Body of pancreas (tissue), 4 donors: ENCODE data around the gene NKAP. TPM values are rescaled to one million over a fixed set of nuclear protein-coding genes. Genes with fewer than 3 reads are reported as not detected.
"Not testable (repeated sequence)": the region's sequence is repeated elsewhere in the genome, so short reads cannot be mapped to it uniquely, and the experiment has no call there.

Source experiments
- ATAC-seq: fragments of 150-250 bp; one replicate; pipeline ENCODE4 v1.9.1; 2016
- DNase-seq, 4 donors: peaks; one replicate each; pipeline ENCODE4 v3.0.0-alpha.2; 2019
- H3K27ac ChIP-seq, 4 donors: fragments of 200-600 bp; sonication (generic); 1 replicate in 3 of 4; 2 replicates in 1 of 4; pipeline versions ENCODE4 v1.5.1 to v1.6.1; 2016 to 2019; ENCODE audit warnings: mild to moderate bottlenecking in 1 of 4, mixed read lengths in 1 of 4, moderate library complexity in 1 of 4
- H3K27me3 ChIP-seq, 2 donors: fragments of 200-600 bp; sonication (generic); one replicate each; pipeline ENCODE4 v1.6.0; 2016; ENCODE audit warnings: mild to moderate bottlenecking in 1 of 2
- H3K36me3 ChIP-seq, 2 donors: fragments of 200-600 bp; sonication (generic); replicated peaks in 1 of 2; 2 replicates each; pipeline ENCODE4 v1.5.1; 2016; ENCODE audit warnings: low read depth in 2 of 2; ENCODE audit not compliant: insufficient read depth in 1 of 2
- H3K4me1 ChIP-seq: fragments of 200-600 bp; sonication (generic); one replicate; pipeline ENCODE4 v1.6.0; 2016
- H3K4me3 ChIP-seq, 2 donors: fragments of 200-600 bp; sonication (generic); 1 replicate in 1 of 2; 2 replicates in 1 of 2; pipeline ENCODE4 v1.5.1; 2016 to 2019
- H3K9me3 ChIP-seq, 3 donors: fragments of 200-600 bp; sonication (generic); 1 replicate in 2 of 3; 2 replicates in 1 of 3; pipeline ENCODE4 v1.5.1; 2016
- POLR2A ChIP-seq, 3 donors: fragments of 450-650 bp; IDR thresholded peaks; one replicate each; pipeline ENCODE4 v1.6.1; 2016; ENCODE audit warnings: antibody characterized with exemption in 3 of 3, mild to moderate bottlenecking in 2 of 3
- WGBS, 2 donors: methylation state at CpG; one replicate each; pipeline ENCODE4 v1.1.5; 2017; 5-methylcytosine and 5-hydroxymethylcytosine counted together
- intact Hi-C: fragments of 100-400 bp; cut with DNase I; formaldehyde crosslinking; loops from one replicate; pipeline ENCODE4 v1.15.1; 2023
- total RNA-seq, 2 donors: library from RNA; depleted of rRNA; stranded (reverse); fragments of >200 nt; gene quantifications; one replicate each; pipeline ENCODE4 v1.1.0, GENCODE V29; 2016
- TF ChIP-seq, protein P1 (sequence below), 7 experiments: fragments of 450-650 bp in 4 of 7; fragments of 200-600 bp in 3 of 7; sonication (generic) in 3 of 7; IDR thresholded peaks; one replicate each; pipeline ENCODE4 v1.5.1; 2016 to 2019; ENCODE audit warnings: antibody characterized with exemption in 7 of 7

NKAP gene
- total RNA-seq, 2 donors from 2014 or later: 3.6 to 5.3 TPM

- no peak for TF ChIP-seq POLR2A (IDR thresholded peaks at IDR 0.05)
- TF ChIP-seq, protein P1, sequence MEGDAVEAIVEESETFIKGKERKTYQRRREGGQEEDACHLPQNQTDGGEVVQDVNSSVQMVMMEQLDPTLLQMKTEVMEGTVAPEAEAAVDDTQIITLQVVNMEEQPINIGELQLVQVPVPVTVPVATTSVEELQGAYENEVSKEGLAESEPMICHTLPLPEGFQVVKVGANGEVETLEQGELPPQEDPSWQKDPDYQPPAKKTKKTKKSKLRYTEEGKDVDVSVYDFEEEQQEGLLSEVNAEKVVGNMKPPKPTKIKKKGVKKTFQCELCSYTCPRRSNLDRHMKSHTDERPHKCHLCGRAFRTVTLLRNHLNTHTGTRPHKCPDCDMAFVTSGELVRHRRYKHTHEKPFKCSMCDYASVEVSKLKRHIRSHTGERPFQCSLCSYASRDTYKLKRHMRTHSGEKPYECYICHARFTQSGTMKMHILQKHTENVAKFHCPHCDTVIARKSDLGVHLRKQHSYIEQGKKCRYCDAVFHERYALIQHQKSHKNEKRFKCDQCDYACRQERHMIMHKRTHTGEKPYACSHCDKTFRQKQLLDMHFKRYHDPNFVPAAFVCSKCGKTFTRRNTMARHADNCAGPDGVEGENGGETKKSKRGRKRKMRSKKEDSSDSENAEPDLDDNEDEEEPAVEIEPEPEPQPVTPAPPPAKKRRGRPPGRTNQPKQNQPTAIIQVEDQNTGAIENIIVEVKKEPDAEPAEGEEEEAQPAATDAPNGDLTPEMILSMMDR (IDR thresholded peaks at IDR 0.05): no peak
- ATAC-seq: no peak
- Histone ChIP-seq H3K9me3 (no peaks in the 10 kb centered on the region), H3K4me3 (no peak overlapping the region), H3K27me3 (no peaks in the 10 kb centered on the region), H3K4me1 (peaks cover 15% of the 10 kb centered on the region), H3K36me3 (no peaks in the 10 kb centered on the region), H3K27ac (no peak overlapping the region)
- intact Hi-C loops: no loop called here
- no peak for DNase-seq
Measured at GRCh38 chrX:119941336-119941735, 2.2 kb downstream of the NKAP start.

DNA sequence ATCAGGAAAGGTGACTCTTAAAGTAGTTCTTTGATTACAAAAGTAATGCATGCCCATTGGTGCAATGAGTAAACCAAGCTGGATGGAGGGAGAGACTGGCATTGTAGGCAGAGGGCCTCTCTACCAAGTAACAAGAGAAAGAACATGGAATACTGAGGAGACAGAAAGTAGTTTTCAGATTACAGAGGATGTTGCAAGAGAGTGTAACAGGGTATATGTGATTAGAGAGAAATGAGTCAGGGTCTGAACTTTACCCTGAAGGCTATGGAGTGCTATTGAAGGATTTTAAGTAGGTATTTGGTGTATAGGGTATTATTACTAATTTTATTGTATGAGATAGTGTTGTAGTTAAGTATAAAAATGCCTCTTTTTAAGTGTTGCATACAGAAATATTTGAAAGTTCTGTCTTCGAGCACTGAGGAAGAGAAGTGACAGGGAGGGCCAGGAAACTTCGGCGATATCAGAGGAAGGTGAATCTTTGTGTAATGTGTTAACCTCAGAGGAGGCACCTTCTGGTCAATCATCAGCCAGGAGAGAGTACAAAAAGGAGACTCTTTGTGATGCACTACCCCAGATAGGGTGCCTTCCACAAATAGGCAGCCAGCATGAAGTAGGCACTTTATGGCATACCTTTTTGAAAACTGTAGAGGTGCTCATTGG, 8.2 kb downstream of the NKAP start:
- Histone ChIP-seq H3K9me3 (no peaks in the 10 kb centered on the region), H3K4me1 (no peaks in the 10 kb centered on the region), H3K4me3 (no peak overlapping the region), H3K36me3 (peaks cover 0 to 2% of the 10 kb centered on the region in 2 donors), H3K27ac (no peak overlapping the region), H3K27me3 (no peaks in the 10 kb centered on the region)
- intact Hi-C loops: no loop called here
- TF ChIP-seq, protein P1 (IDR thresholded peaks at IDR 0.05): no peak
- TF ChIP-seq POLR2A (IDR thresholded peaks at IDR 0.05): no peak
- no peak for ATAC-seq
- DNase-seq: no peak
- WGBS, 2 donors: 90% methylated on average over 3 of the region's 3 CpGs

DNA sequence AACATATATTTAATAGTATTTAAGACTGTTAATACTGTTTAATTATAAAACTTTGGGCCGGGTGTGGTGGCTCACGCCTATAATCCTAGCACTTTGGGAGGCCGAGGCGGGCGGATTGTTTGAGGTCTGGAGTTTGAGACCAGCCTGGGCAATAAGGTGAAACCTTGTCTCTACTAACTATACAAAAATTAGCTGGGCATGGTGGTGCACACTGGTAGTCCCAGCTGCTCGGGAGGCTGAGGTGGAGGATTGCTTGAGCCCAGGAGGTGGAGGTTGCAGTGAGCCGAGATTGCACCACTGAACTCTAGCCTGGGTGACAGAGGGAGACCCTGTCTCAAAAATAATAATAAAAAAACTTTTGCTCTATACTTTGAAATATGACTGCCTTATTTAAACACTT, 21.2 kb downstream of the NKAP start:
- DNase-seq, intact Hi-C loops, H3K4me3 ChIP-seq, H3K36me3 ChIP-seq, H3K27ac ChIP-seq, H3K4me1 ChIP-seq, ATAC-seq, H3K27me3 ChIP-seq, H3K9me3 ChIP-seq: not testable (repeated sequence)
- WGBS, 2 donors: 91 to 100% methylated on average over 4 to 7 of the region's 7 CpGs

GRCh38 chrX:119919835-119920585, 23.5 kb downstream of the NKAP start:
- TF ChIP-seq POLR2A (IDR thresholded peaks at IDR 0.05): no peak
- TF ChIP-seq, protein P1 (IDR thresholded peaks at IDR 0.05): no peak
- DNase-seq (no peak), ATAC-seq (no peak)
- no peak overlapping the region for H3K27ac ChIP-seq
- no peaks in the 10 kb centered on the region for H3K27me3 ChIP-seq
- no peaks in the 10 kb centered on the region for H3K9me3 ChIP-seq
- intact Hi-C loops: no loop called here
- H3K4me3 ChIP-seq: no peak overlapping the region
- H3K36me3 ChIP-seq: no peaks in the 10 kb centered on the region
- WGBS, 2 donors: 88 to 92% methylated on average over 5 of the region's 5 CpGs
- no peaks in the 10 kb centered on the region for H3K4me1 ChIP-seq

GRCh38 chrX:119917877-119918276, 25.7 kb downstream of the NKAP start:
- Histone ChIP-seq H3K27ac (no peak overlapping the region), H3K4me1 (no peaks in the 10 kb centered on the region), H3K9me3 (no peaks in the 10 kb centered on the region), H3K4me3 (no peak overlapping the region), H3K36me3 (no peaks in the 10 kb centered on the region), H3K27me3 (no peaks in the 10 kb centered on the region)
- ATAC-seq (no peak), DNase-seq (no peak)
- intact Hi-C loops: no loop called here
- TF ChIP-seq POLR2A (IDR thresholded peaks at IDR 0.05): no peak
- TF ChIP-seq, protein P1 (IDR thresholded peaks at IDR 0.05): no peak
- 88 to 90% methylated on average over 2 of the region's 2 CpGs for WGBS, 2 donors
